Adipose tissue (tissue), 3 donors: ENCODE data around the gene ARHGEF33. TPM values are rescaled to one million over a fixed set of nuclear protein-coding genes. Genes with fewer than 3 reads are reported as not detected.

Source experiments
- polyA plus RNA-seq, 3 donors: library from polyadenylated mRNA; stranded (reverse); fragments of 200-250 nt; gene quantifications; one replicate each; pipeline ENCODE4 v1.2.3, GENCODE V29; 2013
- donor health status: healthy with polysubstance abuse.
- donor health status: Bipolar disorder and iron deficiency.
- donor health status: healthy.

The ARHGEF33 gene
- polyA plus RNA-seq, 3 donors: 0.10 to 2.4 (median 0.14) TPM

Other genes with a start within 250 kb of the ARHGEF33 start
- gene GALM, start 223.8 kb upstream of the ARHGEF33 start, polyA plus RNA-seq: 10 to 100 TPM in 1 of 3 donors, 1 to 10 TPM in 2; 6.7 to 11.0 (median 7.8) TPM
- 100 to 1,000 TPM in 1 of 3 donors, 10 to 100 TPM in 2; 46.1 to 168 (median 98.6) TPM for gene SRSF7, start 138.5 kb upstream of the ARHGEF33 start, polyA plus RNA-seq
- gene GEMIN6, start 111.7 kb upstream of the ARHGEF33 start, polyA plus RNA-seq: 1 to 10 TPM; 5.7 to 6.7 (median 5.8) TPM
- 1 to 10 TPM; 4.1 to 5.2 (median 4.7) TPM for gene DHX57, start 13.9 kb upstream of the ARHGEF33 start, polyA plus RNA-seq
- gene MORN2, start 13.9 kb upstream of the ARHGEF33 start, polyA plus RNA-seq: 10 to 100 TPM; 12.3 to 30.8 (median 14.6) TPM
- gene SOS1, start 231.2 kb downstream of the ARHGEF33 start, polyA plus RNA-seq: 10 to 100 TPM in 1 of 3 donors, 1 to 10 TPM in 2; 3.9 to 22.9 (median 9.2) TPM